OCI-LY3 (cell line): ENCODE results near the gene SH2B3.
A peak's percentile ranks its signal among the peaks of the same experiment; 100 is the strongest.

Experiments used
- H2AFZ ChIP-seq: fragments of 200-600, 300-600 bp; shearing (Covaris generic); 2 replicates; pipeline ENCODE4 v1.6.0; 2014; ENCODE audit warnings: antibody characterized with exemption, low read depth, low read length
- H3K27ac ChIP-seq: fragments of 200-600, 300-600 bp; sonication (generic); 2 replicates; pipeline ENCODE4 v1.5.1; 2014; ENCODE audit warnings: mild to moderate bottlenecking, low read length, moderate library complexity, mixed read lengths
- H3K27me3 ChIP-seq: fragments of 200-600, 300-600 bp; sonication (generic); 2 replicates; pipeline ENCODE4 v1.6.1; 2014; ENCODE audit warnings: low read depth, low read length, mixed read lengths
- H3K36me3 ChIP-seq: fragments of 200-600, 300-600 bp; sonication (generic); replicated peaks from 2 replicates; pipeline ENCODE3; 2014; ENCODE audit warnings: low read depth, low read length, mixed read lengths
- H3K4me1 ChIP-seq: fragments of 300-600, 200-600 bp; sonication (generic); 2 replicates; pipeline ENCODE4 v1.6.1; 2014; ENCODE audit warnings: low read length, mixed read lengths
- H3K4me2 ChIP-seq: fragments of 200-600, 300-600 bp; sonication (generic); 2 replicates; pipeline ENCODE4 v1.6.1; 2014; ENCODE audit warnings: low read length, mixed read lengths
- H3K4me3 ChIP-seq: fragments of 300-600, 200-600 bp; sonication (generic); 2 replicates; pipeline ENCODE4 v1.5.1; 2014; ENCODE audit warnings: antibody characterized with exemption, mild to moderate bottlenecking, low read length, moderate library complexity
- H3K79me2 ChIP-seq: fragments of 300-600, 200-600 bp; shearing (Covaris generic); 2 replicates; pipeline ENCODE4 v1.6.1; 2014; ENCODE audit warnings: mild to moderate bottlenecking, low read length, mixed read lengths
- H3K9ac ChIP-seq: fragments of 300-600, 200-600 bp; shearing (Covaris generic); 2 replicates; pipeline ENCODE4 v1.6.0; 2014; ENCODE audit warnings: mild to moderate bottlenecking, low read length, moderate library complexity
- H3K9me3 ChIP-seq: fragments of 200-600, 300-600 bp; shearing (Covaris generic); 2 replicates; pipeline ENCODE4 v1.6.1; 2014; ENCODE audit warnings: low read length, mixed read lengths; ENCODE audit not compliant: insufficient read depth
- H4K20me1 ChIP-seq: fragments of 200-600, 300-600 bp; sonication (generic); 2 replicates; pipeline ENCODE4 v1.6.1; 2016; ENCODE audit warnings: low read length, mixed read lengths; ENCODE audit not compliant: insufficient read depth
- CTCF ChIP-seq: fragments of 200-600, 300-600 bp; sonication (generic); IDR thresholded peaks from 2 replicates; pipeline ENCODE4 v1.5.1; 2014; ENCODE audit warnings: antibody characterized with exemption, low read length, low read depth
- EZH2phosphoT487 ChIP-seq: fragments of 200-600 bp; shearing (Covaris generic); IDR thresholded peaks from 2 replicates; pipeline ENCODE4 v1.6.1; 2018; ENCODE audit warnings: antibody characterized with exemption, mixed run types, low read depth

Gene SH2B3

GRCh38 chr12:111443086-111443485 lies 37.4 kb downstream of the SH2B3 start:
- no peak overlapping the region for H2AFZ ChIP-seq
- H3K79me2 ChIP-seq, result peaks cover 22% of the 10 kb centered on the region; the same call in 1 of the 2 replicates
- peaks cover 91% of the 10 kb centered on the region for H4K20me1 ChIP-seq
- H3K9ac ChIP-seq, result no peak overlapping the region
- peak overlapping the region; percentile 87; the same call in 1 of the 2 replicates for H3K4me2 ChIP-seq
- H3K4me1 ChIP-seq, result peaks cover 39% of the 10 kb centered on the region
- peaks cover 5% of the 10 kb centered on the region; the same call in 1 of the 2 replicates for H3K27me3 ChIP-seq
- H3K27ac ChIP-seq, result no peak overlapping the region
- no peaks in the 10 kb centered on the region for H3K9me3 ChIP-seq
- TF ChIP-seq EZH2phosphoT487 (no peak), CTCF (no peak)
- H3K4me3 ChIP-seq, result no peak overlapping the region
- H3K36me3 ChIP-seq, result peaks cover 49% of the 10 kb centered on the region

- no peak overlapping the region for H2AFZ ChIP-seq
- H3K36me3 ChIP-seq, result peaks cover 54% of the 10 kb centered on the region
- H3K9me3 ChIP-seq, result no peaks in the 10 kb centered on the region
- H4K20me1 ChIP-seq, result peaks cover 91% of the 10 kb centered on the region
- no peak overlapping the region for H3K9ac ChIP-seq
- peaks cover 5% of the 10 kb centered on the region; the same call in 1 of the 2 replicates for H3K27me3 ChIP-seq
- peak overlapping the region; percentile 87; the same call in 1 of the 2 replicates for H3K4me2 ChIP-seq
- H3K27ac ChIP-seq, result no peak overlapping the region
- H3K4me1 ChIP-seq, result peaks cover 42% of the 10 kb centered on the region
- TF ChIP-seq EZH2phosphoT487 (no peak), CTCF (no peak)
- H3K4me3 ChIP-seq, result no peak overlapping the region
- H3K79me2 ChIP-seq, result peaks cover 17% of the 10 kb centered on the region; the same call in 1 of the 2 replicates
Observed at GRCh38 chr12:111443586-111443985, 37.9 kb downstream of the SH2B3 start.

- H4K20me1 ChIP-seq, result peaks cover 95% of the 10 kb centered on the region
Observed at GRCh38 chr12:111444314-111444924, 38.7 kb downstream of the SH2B3 start.

More at GRCh38 chr12:111444314-111444924, 38.7 kb downstream of the SH2B3 start:
- TF ChIP-seq EZH2phosphoT487 (no peak), CTCF (no peak)
- Histone ChIP-seq H3K4me3 (peak overlapping the region; percentile 58), H2AFZ (no peak overlapping the region), H3K4me2 (peak overlapping the region; percentile 87), H3K9ac (peak overlapping the region; percentile 41; the same call in 1 of the 2 replicates), H3K4me1 (peaks cover 50% of the 10 kb centered on the region), H3K27me3 (peaks cover 5% of the 10 kb centered on the region; the same call in 1 of the 2 replicates), H3K36me3 (peaks cover 61% of the 10 kb centered on the region), H3K79me2 (peaks cover 16% of the 10 kb centered on the region; the same call in 1 of the 2 replicates), H3K9me3 (no peaks in the 10 kb centered on the region), H3K27ac (peak overlapping the region; percentile 68)
